HCT116 (cell line): Measurements from ENCODE around the gene TMEM219. TPM values are rescaled to one million over a fixed set of nuclear protein-coding genes. Genes with fewer than 3 reads are reported as not detected.

ENCODE experiments used
- ATAC-seq: fragments of 200-7000 bp; cut with Tn5 transposase; 2 replicates; pipeline ENCODE4 v1.9.1; 2020; ENCODE audit warnings: mild to moderate bottlenecking, moderate library complexity
- BruUV-seq: library from RNA; stranded (reverse); fragments of 400-500 nt; replicated peaks from 2 replicates; lab custom pipeline; 2021; lab: Mats Ljungman, UMichigan
- CTCF ChIA-PET: fragments of 300-600 bp; sonication (Branson Sonifier 250); formaldehyde crosslinking; loops from one replicate; lab custom pipeline; 2021; ENCODE audit warnings: antibody characterized with exemption; lab: Charles Lee
- POLR2A ChIA-PET: fragments of 300-600, 350-600 bp; sonication (Branson Sonifier 250); formaldehyde crosslinking; loops from one replicate; lab custom pipeline; 2021; ENCODE audit warnings: antibody characterized with exemption; lab: Charles Lee
- RAD21 ChIA-PET, 2 experiments: fragments of 300-600 bp; sonication (Branson Sonifier 250); formaldehyde crosslinking; loops; one replicate each; lab custom pipeline; 2023; ENCODE audit warnings: low total read pairs in 2 of 2; ENCODE audit not compliant: uncharacterized antibody in 2 of 2, unreplicated experiment in 2 of 2, low non-redundant PET in 1 of 2; lab: Charles Lee
- DNase-seq: peaks from one replicate; pipeline ENCODE4 v3.0.0-alpha.2; 2010; ENCODE audit warnings: low read depth, low spot score
- H2AFZ ChIP-seq: fragments of 200-600 bp; shearing (Covaris generic), sonication (generic); 2 replicates; pipeline ENCODE4 v1.6.1; 2017; ENCODE audit warnings: low read depth, mixed run types, mixed read lengths, antibody characterized with exemption, low read length; ENCODE audit not compliant: poor library complexity, severe bottlenecking
- H3K27ac ChIP-seq: 2 replicates; pipeline ENCODE4 v1.5.1; 2012; ENCODE audit warnings: low read depth, low read length
- H3K27me3 ChIP-seq: fragments of 200-600 bp; sonication (generic); 2 replicates; pipeline ENCODE4 v1.6.1; 2016; ENCODE audit warnings: mixed run types, low read length, mixed read lengths; ENCODE audit not compliant: insufficient read depth
- H3K36me3 ChIP-seq, 2 experiments: fragments of 200-500 bp in 1 of 2; fragments of 200-600 bp in 1 of 2; sonication (Bioruptor generic) in 1 of 2; sonication (generic) in 1 of 2; 2 replicates each; pipeline versions ENCODE4 v1.5.1 to v1.6.1; 2014 to 2016; ENCODE audit warnings: low read length in 2 of 2, inconsistent platforms in 1 of 2, mixed read lengths in 1 of 2, mixed run types in 1 of 2; ENCODE audit not compliant: insufficient read depth in 2 of 2, control insufficient read depth in 1 of 2
- H3K4me1 ChIP-seq, 2 experiments: fragments of 200-600 bp in 1 of 2; sonication (generic) in 1 of 2; 2 replicates each; pipeline versions ENCODE4 v1.5.1 to v1.6.1; 2012 to 2017; ENCODE audit warnings: low read length in 2 of 2, inconsistent platforms in 1 of 2, mild to moderate bottlenecking in 1 of 2, mixed read lengths in 1 of 2, mixed run types in 1 of 2, moderate library complexity in 1 of 2; ENCODE audit not compliant: insufficient read depth in 2 of 2, control insufficient read depth in 1 of 2
- H3K4me2 ChIP-seq: fragments of 200-600 bp; sonication (generic); 2 replicates; pipeline ENCODE4 v1.6.1; 2017; ENCODE audit warnings: mixed run types, low read length, mixed read lengths
- H3K4me3 ChIP-seq, 2 experiments: fragments of 200-600 bp in 1 of 2; sonication (generic) in 1 of 2; replicated peaks in 1 of 2; 2 replicates each; pipeline ENCODE4 v1.5.1; 2011 to 2016; ENCODE audit warnings: low read length in 2 of 2, control low read depth in 1 of 2, low read depth in 1 of 2, mild to moderate bottlenecking in 1 of 2, mixed read lengths in 1 of 2, mixed run types in 1 of 2
- H3K79me2 ChIP-seq: fragments of 200-600 bp; sonication (generic); 2 replicates; pipeline ENCODE4 v1.6.1; 2017; ENCODE audit warnings: mild to moderate bottlenecking, mixed run types, low read length, moderate library complexity, mixed read lengths; ENCODE audit not compliant: insufficient read depth
- H3K9ac ChIP-seq: fragments of 200-600 bp; sonication (generic); 2 replicates; pipeline ENCODE4 v1.6.1; 2016; ENCODE audit warnings: low read length, mixed read lengths
- H3K9me2 ChIP-seq: fragments of 200-600 bp; sonication (generic), shearing (Covaris generic); 2 replicates; pipeline ENCODE4 v1.6.1; 2017; ENCODE audit warnings: mixed run types, mild to moderate bottlenecking, moderate library complexity; ENCODE audit not compliant: insufficient read depth
- H3K9me3 ChIP-seq, 2 experiments: fragments of 200-500 bp in 1 of 2; fragments of 200-600 bp in 1 of 2; sonication (Bioruptor generic) in 1 of 2; sonication (generic) in 1 of 2; 2 replicates each; pipeline ENCODE4 v1.6.1; 2014 to 2017; ENCODE audit warnings: low read length in 2 of 2, mixed read lengths in 2 of 2, inconsistent platforms in 1 of 2, low read depth in 1 of 2, mild to moderate bottlenecking in 1 of 2, mixed run types in 1 of 2, moderate library complexity in 1 of 2; ENCODE audit not compliant: control insufficient read depth in 1 of 2, insufficient read depth in 1 of 2
- H4K20me1 ChIP-seq: fragments of 200-600 bp; sonication (generic), shearing (Covaris generic); 2 replicates; pipeline ENCODE4 v1.6.1; 2017; ENCODE audit warnings: mixed run types, mild to moderate bottlenecking, moderate library complexity; ENCODE audit not compliant: insufficient read depth
- CBX3 ChIP-seq: IDR thresholded peaks from 2 replicates; pipeline ENCODE4 v1.6.1; 2012; ENCODE audit warnings: low read depth
- CEBPB ChIP-seq: IDR thresholded peaks from 2 replicates; pipeline ENCODE4 v1.6.1; 2012; ENCODE audit warnings: low read depth
- EGR1 ChIP-seq: IDR thresholded peaks from 2 replicates; pipeline ENCODE4 v1.6.1; 2012; ENCODE audit warnings: low read depth
- ELF1 ChIP-seq: IDR thresholded peaks from 2 replicates; pipeline ENCODE4 v1.6.1; 2012; ENCODE audit warnings: low read depth, borderline replicate concordance
- EZH2 ChIP-seq: fragments of 200-600 bp; sonication (generic); IDR thresholded peaks from 2 replicates; pipeline ENCODE4 v1.6.1; 2017; ENCODE audit warnings: antibody characterized with exemption, mixed run types
- EZH2phosphoT487 ChIP-seq: fragments of 200-600 bp; IDR thresholded peaks from 2 replicates; pipeline ENCODE4 v1.6.1; 2018; ENCODE audit warnings: antibody characterized with exemption, borderline replicate concordance
- FOSL1 ChIP-seq: IDR thresholded peaks from 2 replicates; pipeline ENCODE4 v1.6.1; 2012; ENCODE audit warnings: low read depth
- JUND ChIP-seq: IDR thresholded peaks from 2 replicates; pipeline ENCODE4 v1.6.1; 2012
- POLR2A ChIP-seq: IDR thresholded peaks from 2 replicates; pipeline ENCODE4 v1.7.0; 2011; ENCODE audit warnings: borderline replicate concordance; ENCODE audit not compliant: insufficient read depth, insufficient read length; ENCODE audit errors: extremely low read depth
- POLR2AphosphoS5 ChIP-seq: IDR thresholded peaks from 2 replicates; pipeline ENCODE4 v1.6.1; 2011; ENCODE audit warnings: mild to moderate bottlenecking, low read depth, low read length, moderate library complexity
- SIN3A ChIP-seq: IDR thresholded peaks from 2 replicates; pipeline ENCODE4 v1.6.1; 2012; ENCODE audit warnings: low read depth
- SP1 ChIP-seq: IDR thresholded peaks from 2 replicates; pipeline ENCODE4 v1.6.1; 2012; ENCODE audit warnings: low read depth
- SRF ChIP-seq: IDR thresholded peaks from 2 replicates; pipeline ENCODE4 v1.6.1; 2012; ENCODE audit warnings: low read depth
- TCF7L2 ChIP-seq: IDR thresholded peaks from 2 replicates; pipeline ENCODE4 v1.7.0; 2011; ENCODE audit warnings: borderline replicate concordance, inconsistent platforms; ENCODE audit not compliant: insufficient read depth, insufficient read length; ENCODE audit errors: extremely low read depth
- YY1 ChIP-seq: IDR thresholded peaks from 2 replicates; pipeline ENCODE4 v1.6.1; 2011; ENCODE audit warnings: low read length, low read depth, moderate library complexity, mild to moderate bottlenecking; ENCODE audit not compliant: insufficient replicate concordance; ENCODE audit errors: extremely low read depth
- ZFX ChIP-seq: fragments of 450-650 bp; IDR thresholded peaks from 2 replicates; pipeline ENCODE4 v1.6.1; 2017
- ZNF274 ChIP-seq: fragments of 200-500 bp; sonication (Bioruptor generic); IDR thresholded peaks from 2 replicates; pipeline ENCODE4 v1.6.1; 2014; ENCODE audit warnings: mild to moderate bottlenecking, low read depth, low read length, inconsistent platforms
- intact Hi-C: fragments of 100-400 bp; cut with micrococcal nuclease; formaldehyde crosslinking; loops from 2 replicates; pipeline ENCODE4 v1.10.0; 2022
- total RNA-seq: library from RNA; stranded (reverse); gene quantifications from one replicate; pipeline ENCODE4 v1.2.1, GENCODE V29; 2021; ENCODE audit not compliant: unreplicated experiment
- TF ChIP-seq, protein P1 (sequence below): IDR thresholded peaks from 2 replicates; pipeline ENCODE4 v1.6.1; 2012
- TF ChIP-seq, protein P2 (sequence below): IDR thresholded peaks from 2 replicates; pipeline ENCODE4 v1.6.1; 2011; ENCODE audit warnings: mild to moderate bottlenecking, low read length, moderate library complexity; ENCODE audit not compliant: insufficient replicate concordance; ENCODE audit errors: extremely low read depth

TMEM219 gene
- total RNA-seq, 1 experiment from 2014 or later, result 75.5 TPM

DNA sequence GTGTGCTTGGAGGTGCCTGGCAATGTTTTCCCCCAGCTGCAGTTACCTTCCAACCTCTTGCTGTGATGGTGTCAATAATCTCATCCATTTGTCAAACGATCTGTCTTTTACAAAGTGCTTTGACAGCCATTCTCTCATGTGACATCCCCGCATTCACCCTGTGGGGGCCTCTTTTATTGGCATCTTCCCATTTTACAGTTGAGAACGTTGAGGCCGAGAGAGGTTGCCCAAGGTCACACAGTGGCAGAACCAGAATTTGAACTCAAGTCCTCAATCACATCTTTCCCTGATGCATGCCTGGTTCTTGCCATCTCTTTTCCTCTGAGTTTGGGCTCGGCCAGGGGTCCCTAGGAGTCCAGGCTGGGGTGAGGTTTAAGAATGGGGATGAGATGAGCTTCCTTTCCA is 13.3 kb downstream of the TMEM219 start:
- DNase-seq (no peak), ATAC-seq (no peak)
- H3K9ac ChIP-seq, result peak overlapping the region; percentile 97
- H3K9me2 ChIP-seq, result no peaks in the 10 kb centered on the region
- ChIA-PET POLR2A (interaction anchor here (1.0 kb wide), 1 partner anchor 30 kb away, joined by 5 read pairs; no protein-coding TSS in a partner anchor), RAD21 (no interaction called here), CTCF (interaction anchor here (0.9 to 1.7 kb wide), 2 partner anchors 31 to 275 kb away, joined by 3 to 4 read pairs; no protein-coding TSS in a partner anchor)
- peaks cover 8 to 26% of the 10 kb centered on the region in 2 experiments for H3K4me1 ChIP-seq
- H3K27ac ChIP-seq, result no peak overlapping the region; the same call in 1 of the 2 replicates
- H3K4me3 ChIP-seq, result peak overlapping the region; percentile 96 to 98
- intact Hi-C loops, result no loop called here
- TF ChIP-seq FOSL1 (no peak), POLR2AphosphoS5 (no peak), ZFX (no peak), POLR2A (no peak), CEBPB (no peak), SIN3A (no peak), TCF7L2 (no peak), JUND (no peak), EGR1 (no peak), CBX3 (no peak), ELF1 (no peak), EZH2 (no peak), EZH2phosphoT487 (no peak), SRF (no peak), ZNF274 (no peak), YY1 (no peak), SP1 (no peak)
- TF ChIP-seq, protein P1, sequence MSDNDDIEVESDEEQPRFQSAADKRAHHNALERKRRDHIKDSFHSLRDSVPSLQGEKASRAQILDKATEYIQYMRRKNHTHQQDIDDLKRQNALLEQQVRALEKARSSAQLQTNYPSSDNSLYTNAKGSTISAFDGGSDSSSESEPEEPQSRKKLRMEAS, result no peak
- TF ChIP-seq, protein P2, sequence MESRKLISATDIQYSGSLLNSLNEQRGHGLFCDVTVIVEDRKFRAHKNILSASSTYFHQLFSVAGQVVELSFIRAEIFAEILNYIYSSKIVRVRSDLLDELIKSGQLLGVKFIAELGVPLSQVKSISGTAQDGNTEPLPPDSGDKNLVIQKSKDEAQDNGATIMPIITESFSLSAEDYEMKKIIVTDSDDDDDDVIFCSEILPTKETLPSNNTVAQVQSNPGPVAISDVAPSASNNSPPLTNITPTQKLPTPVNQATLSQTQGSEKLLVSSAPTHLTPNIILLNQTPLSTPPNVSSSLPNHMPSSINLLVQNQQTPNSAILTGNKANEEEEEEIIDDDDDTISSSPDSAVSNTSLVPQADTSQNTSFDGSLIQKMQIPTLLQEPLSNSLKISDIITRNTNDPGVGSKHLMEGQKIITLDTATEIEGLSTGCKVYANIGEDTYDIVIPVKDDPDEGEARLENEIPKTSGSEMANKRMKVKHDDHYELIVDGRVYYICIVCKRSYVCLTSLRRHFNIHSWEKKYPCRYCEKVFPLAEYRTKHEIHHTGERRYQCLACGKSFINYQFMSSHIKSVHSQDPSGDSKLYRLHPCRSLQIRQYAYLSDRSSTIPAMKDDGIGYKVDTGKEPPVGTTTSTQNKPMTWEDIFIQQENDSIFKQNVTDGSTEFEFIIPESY, result no peak
- no TSS peak for BruUV-seq
- no peak overlapping the region for H2AFZ ChIP-seq
- H3K9me3 ChIP-seq, result no peaks in the 10 kb centered on the region; a peak in 1 of 4 replicates
- peaks cover 25 to 27% of the 10 kb centered on the region in 2 experiments for H3K36me3 ChIP-seq
- peak overlapping the region; percentile 95 for H3K4me2 ChIP-seq
- H3K27me3 ChIP-seq, result no peaks in the 10 kb centered on the region
- H4K20me1 ChIP-seq, result no peaks in the 10 kb centered on the region
- H3K79me2 ChIP-seq, result peaks cover 57% of the 10 kb centered on the region
